ENCODE measurements around the gene FAM151B.

- TF ChIP-seq GABPA (tag; conservative IDR thresholded peaks at IDR 0.05; ENCODE audit: low read depth) (no peak), EZH2 (IDR thresholded peaks at IDR 0.05; ENCODE audit: borderline replicate concordance, low read depth, low read length) (no peak), TEAD1 (CRISPR knock-in tag; IDR thresholded peaks at IDR 0.05) (no peak), RBM15 (IDR thresholded peaks at IDR 0.05; ENCODE audit: insufficient read depth, low read length) (no peak), ZNF263 (CRISPR knock-in tag; IDR thresholded peaks at IDR 0.05; ENCODE audit: borderline replicate concordance) (no peak), ZNF274 (IDR thresholded peaks at IDR 0.05; ENCODE audit: borderline replicate concordance, low read depth, low read length) (no peak), ZNF644 (tag; IDR thresholded peaks at IDR 0.05; ENCODE audit: low read depth) (no peak)
These were observed 21.5 kb downstream of the FAM151B start for GRCh38 chr5:80509362-80509761.
